Liver (tissue), 9 donors: ENCODE measurements around the gene GPC1. TPM values are rescaled to one million over a fixed set of nuclear protein-coding genes. Genes with fewer than 3 reads are reported as not detected.

Source experiments
- DNase-seq: peaks from one replicate; pipeline ENCODE4 v3.0.0-alpha.2; 2017; ENCODE audit warnings: low spot score
- H3K27ac ChIP-seq, 2 donors: one replicate each; pipeline ENCODE4 v1.7.0; 2013; ENCODE audit warnings: inconsistent platforms in 2 of 2, low read length in 2 of 2, control low read depth in 1 of 2, low read depth in 1 of 2, mild to moderate bottlenecking in 1 of 2
- H3K27me3 ChIP-seq, 4 donors: one replicate each; pipeline versions ENCODE4 v1.6.1 to v1.7.0; 2013; ENCODE audit warnings: low read length in 3 of 4, inconsistent platforms in 1 of 4, mild to moderate bottlenecking in 1 of 4, moderate library complexity in 1 of 4; ENCODE audit not compliant: control insufficient read depth in 4 of 4, insufficient read depth in 4 of 4
- H3K36me3 ChIP-seq, 4 donors: one replicate each; pipeline versions ENCODE4 v1.6.1 to v1.7.0; 2013; ENCODE audit warnings: low read length in 3 of 4, mild to moderate bottlenecking in 3 of 4, low read depth in 1 of 4, moderate library complexity in 1 of 4; ENCODE audit not compliant: control insufficient read depth in 4 of 4, insufficient read depth in 3 of 4
- H3K4me1 ChIP-seq, 4 donors: one replicate each; pipeline versions ENCODE4 v1.6.1 to v1.7.0; 2013; ENCODE audit warnings: low read length in 3 of 4, mild to moderate bottlenecking in 3 of 4, moderate library complexity in 1 of 4; ENCODE audit not compliant: control insufficient read depth in 4 of 4, insufficient read depth in 4 of 4
- H3K4me3 ChIP-seq, 3 donors: one replicate each; pipeline versions ENCODE4 v1.6.1 to v1.7.0; 2013; ENCODE audit warnings: low read length in 3 of 3, control low read depth in 1 of 3, low read depth in 1 of 3, mild to moderate bottlenecking in 1 of 3
- H3K9ac ChIP-seq, 2 donors: one replicate each; pipeline ENCODE4 v1.7.0; 2013; ENCODE audit warnings: low read length in 2 of 2, mild to moderate bottlenecking in 2 of 2, moderate library complexity in 2 of 2, control low read depth in 1 of 2, low read depth in 1 of 2
- H3K9me3 ChIP-seq, 4 donors: one replicate each; pipeline versions ENCODE4 v1.6.1 to v1.7.0; 2013; ENCODE audit warnings: low read length in 3 of 4; ENCODE audit not compliant: control insufficient read depth in 4 of 4
- EGR1 ChIP-seq, 2 donors: IDR thresholded peaks; 2 replicates each; pipeline ENCODE4 v1.6.1; 2016 to 2018; ENCODE audit warnings: antibody characterized with exemption in 2 of 2, low read depth in 2 of 2
- FOXA2 ChIP-seq: IDR thresholded peaks from 2 replicates; pipeline ENCODE4 v1.6.1; 2016; ENCODE audit warnings: antibody characterized with exemption
- GABPA ChIP-seq, 2 donors: IDR thresholded peaks in 1 of 2; conservative IDR thresholded peaks in 1 of 2; 2 replicates each; pipeline ENCODE4 v1.6.1; 2016; ENCODE audit warnings: antibody characterized with exemption in 2 of 2, mild to moderate bottlenecking in 1 of 2, moderate library complexity in 1 of 2
- HNF4A ChIP-seq, 2 donors: conservative IDR thresholded peaks; 2 replicates each; pipeline ENCODE4 v1.6.1; 2016; ENCODE audit warnings: antibody characterized with exemption in 2 of 2, mild to moderate bottlenecking in 2 of 2
- HNF4G ChIP-seq: IDR thresholded peaks from 2 replicates; pipeline ENCODE4 v1.6.1; 2016; ENCODE audit warnings: antibody characterized with exemption
- JUND ChIP-seq, 2 donors: IDR thresholded peaks; 2 replicates each; pipeline ENCODE4 v1.6.1; 2016; ENCODE audit warnings: antibody characterized with exemption in 2 of 2
- RAD21 ChIP-seq, 2 donors: IDR thresholded peaks; 2 replicates each; pipeline ENCODE4 v1.6.1; 2016; ENCODE audit warnings: antibody characterized with exemption in 2 of 2, mild to moderate bottlenecking in 2 of 2
- YY1 ChIP-seq: IDR thresholded peaks from 2 replicates; pipeline ENCODE4 v1.6.1; 2016; ENCODE audit warnings: antibody characterized with exemption, mild to moderate bottlenecking
- ZBTB33 ChIP-seq: IDR thresholded peaks from 2 replicates; pipeline ENCODE4 v1.6.1; 2016; ENCODE audit warnings: antibody characterized with exemption
- whole genome bisulfite sequencing: extraction: QIAGEN DNeasy Blood & Tissue Kit; methylation state at CpG from one replicate; pipeline ENCODE4 v1.1.7; 2013; 5-methylcytosine and 5-hydroxymethylcytosine counted together
- polyA plus RNA-seq, 2 donors: library from polyadenylated mRNA; stranded (reverse) in 1 of 2; unstranded in 1 of 2; fragments of 200-250 nt in 1 of 2; fragments of >200 nt in 1 of 2; fragmentation: Nextera tagmentation in 1 of 2; extraction: Ambion mirVana in 1 of 2; gene quantifications; one replicate each; pipeline versions ENCODE4 v1.2.1 to v1.2.3, GENCODE V29; 2013 to 2015
- total RNA-seq, 2 donors: library from RNA; depleted of rRNA; stranded (reverse); fragments of >200 nt; gene quantifications; one replicate each; pipeline ENCODE4 v1.2.3, GENCODE V29; 2014
- TF ChIP-seq, protein P1 (sequence below): fragments of 150-350 bp; IDR thresholded peaks from 2 replicates; pipeline ENCODE4 v1.5.1; 2017; ENCODE audit warnings: improper control_type of control experiment, low read depth, low read length; ENCODE audit not compliant: missing input control
- TF ChIP-seq, protein P2 (sequence below): IDR thresholded peaks from 2 replicates; pipeline ENCODE4 v1.6.1; 2016; ENCODE audit warnings: antibody characterized with exemption
- TF ChIP-seq, protein P3 (sequence below): IDR thresholded peaks from 2 replicates; pipeline ENCODE4 v1.6.1; 2016; ENCODE audit warnings: antibody characterized with exemption, mild to moderate bottlenecking
- donor health status: healthy.
- donor health status: healthy.
- donor health status: healthy.
- donor health status: healthy.
- donor health status: healthy.

GPC1 gene
- total and polyA plus RNA-seq, 4 donors, result 3.2 to 41.0 (median 9.1) TPM

GRCh38 chr2:240437551-240437860 is 2.0 kb downstream of the GPC1 start:
- Histone ChIP-seq H3K27me3 (no peaks in the 10 kb centered on the region), H3K27ac (no peak overlapping the region), H3K4me3 (no peak overlapping the region)

More at GRCh38 chr2:240437551-240437860, 2.0 kb downstream of the GPC1 start:
- Histone ChIP-seq H3K36me3 (no peaks in the 10 kb centered on the region), H3K9me3 (no peaks in the 10 kb centered on the region), H3K9ac (no peak overlapping the region), H3K4me1 (peaks cover 7 to 36% (median 20%) of the 10 kb centered on the region in 4 donors)
- 94% methylated on average over 2 of the region's 2 CpGs for WGBS
- TF ChIP-seq GABPA (IDR thresholded peaks at IDR 0.05 in 1 of 2, conservative IDR thresholded peaks at IDR 0.05 in 1 of 2) (no peak), HNF4A (conservative IDR thresholded peaks at IDR 0.05) (no peak), RAD21 (IDR thresholded peaks at IDR 0.05) (no peak), ZBTB33 (no peak), JUND (IDR thresholded peaks at IDR 0.05) (no peak), YY1 (no peak), FOXA2 (no peak), EGR1 (IDR thresholded peaks at IDR 0.05; ENCODE audit: low read depth in 2 of 2) (no peak), HNF4G (no peak)
- TF ChIP-seq, protein P1, sequence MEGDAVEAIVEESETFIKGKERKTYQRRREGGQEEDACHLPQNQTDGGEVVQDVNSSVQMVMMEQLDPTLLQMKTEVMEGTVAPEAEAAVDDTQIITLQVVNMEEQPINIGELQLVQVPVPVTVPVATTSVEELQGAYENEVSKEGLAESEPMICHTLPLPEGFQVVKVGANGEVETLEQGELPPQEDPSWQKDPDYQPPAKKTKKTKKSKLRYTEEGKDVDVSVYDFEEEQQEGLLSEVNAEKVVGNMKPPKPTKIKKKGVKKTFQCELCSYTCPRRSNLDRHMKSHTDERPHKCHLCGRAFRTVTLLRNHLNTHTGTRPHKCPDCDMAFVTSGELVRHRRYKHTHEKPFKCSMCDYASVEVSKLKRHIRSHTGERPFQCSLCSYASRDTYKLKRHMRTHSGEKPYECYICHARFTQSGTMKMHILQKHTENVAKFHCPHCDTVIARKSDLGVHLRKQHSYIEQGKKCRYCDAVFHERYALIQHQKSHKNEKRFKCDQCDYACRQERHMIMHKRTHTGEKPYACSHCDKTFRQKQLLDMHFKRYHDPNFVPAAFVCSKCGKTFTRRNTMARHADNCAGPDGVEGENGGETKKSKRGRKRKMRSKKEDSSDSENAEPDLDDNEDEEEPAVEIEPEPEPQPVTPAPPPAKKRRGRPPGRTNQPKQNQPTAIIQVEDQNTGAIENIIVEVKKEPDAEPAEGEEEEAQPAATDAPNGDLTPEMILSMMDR, result no peak
- TF ChIP-seq, protein P2, sequence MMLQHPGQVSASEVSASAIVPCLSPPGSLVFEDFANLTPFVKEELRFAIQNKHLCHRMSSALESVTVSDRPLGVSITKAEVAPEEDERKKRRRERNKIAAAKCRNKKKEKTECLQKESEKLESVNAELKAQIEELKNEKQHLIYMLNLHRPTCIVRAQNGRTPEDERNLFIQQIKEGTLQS, result no peak
- TF ChIP-seq, protein P3, sequence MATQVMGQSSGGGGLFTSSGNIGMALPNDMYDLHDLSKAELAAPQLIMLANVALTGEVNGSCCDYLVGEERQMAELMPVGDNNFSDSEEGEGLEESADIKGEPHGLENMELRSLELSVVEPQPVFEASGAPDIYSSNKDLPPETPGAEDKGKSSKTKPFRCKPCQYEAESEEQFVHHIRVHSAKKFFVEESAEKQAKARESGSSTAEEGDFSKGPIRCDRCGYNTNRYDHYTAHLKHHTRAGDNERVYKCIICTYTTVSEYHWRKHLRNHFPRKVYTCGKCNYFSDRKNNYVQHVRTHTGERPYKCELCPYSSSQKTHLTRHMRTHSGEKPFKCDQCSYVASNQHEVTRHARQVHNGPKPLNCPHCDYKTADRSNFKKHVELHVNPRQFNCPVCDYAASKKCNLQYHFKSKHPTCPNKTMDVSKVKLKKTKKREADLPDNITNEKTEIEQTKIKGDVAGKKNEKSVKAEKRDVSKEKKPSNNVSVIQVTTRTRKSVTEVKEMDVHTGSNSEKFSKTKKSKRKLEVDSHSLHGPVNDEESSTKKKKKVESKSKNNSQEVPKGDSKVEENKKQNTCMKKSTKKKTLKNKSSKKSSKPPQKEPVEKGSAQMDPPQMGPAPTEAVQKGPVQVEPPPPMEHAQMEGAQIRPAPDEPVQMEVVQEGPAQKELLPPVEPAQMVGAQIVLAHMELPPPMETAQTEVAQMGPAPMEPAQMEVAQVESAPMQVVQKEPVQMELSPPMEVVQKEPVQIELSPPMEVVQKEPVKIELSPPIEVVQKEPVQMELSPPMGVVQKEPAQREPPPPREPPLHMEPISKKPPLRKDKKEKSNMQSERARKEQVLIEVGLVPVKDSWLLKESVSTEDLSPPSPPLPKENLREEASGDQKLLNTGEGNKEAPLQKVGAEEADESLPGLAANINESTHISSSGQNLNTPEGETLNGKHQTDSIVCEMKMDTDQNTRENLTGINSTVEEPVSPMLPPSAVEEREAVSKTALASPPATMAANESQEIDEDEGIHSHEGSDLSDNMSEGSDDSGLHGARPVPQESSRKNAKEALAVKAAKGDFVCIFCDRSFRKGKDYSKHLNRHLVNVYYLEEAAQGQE, result no peak
- no peak for DNase-seq
